Endodermal cell (in vitro differentiated cells): Measurements from ENCODE around the gene DRAM1. TPM values are rescaled to one million over a fixed set of nuclear protein-coding genes. Genes with fewer than 3 reads are reported as not detected.

ENCODE experiments used
- DNase-seq: peaks from one replicate; pipeline ENCODE4 v3.0.0-alpha.2; 2017
- H3K27ac ChIP-seq: 2 replicates; pipeline ENCODE4 v1.5.1; 2013; ENCODE audit warnings: mild to moderate bottlenecking, low read depth, low read length, moderate library complexity
- H3K27me3 ChIP-seq: 2 replicates; pipeline ENCODE4 v1.6.1; 2013; ENCODE audit warnings: mild to moderate bottlenecking, low read length, moderate library complexity; ENCODE audit not compliant: insufficient read depth, control insufficient read depth, poor library complexity, severe bottlenecking
- H3K36me3 ChIP-seq: 2 replicates; pipeline ENCODE4 v1.7.0; 2013; ENCODE audit warnings: mild to moderate bottlenecking, low read length, moderate library complexity; ENCODE audit not compliant: control insufficient read depth, insufficient read depth
- H3K4me1 ChIP-seq: one replicate; pipeline ENCODE4 v1.7.0; 2013; ENCODE audit warnings: low read length; ENCODE audit not compliant: control insufficient read depth, insufficient read depth
- H3K4me3 ChIP-seq: 2 replicates; pipeline ENCODE4 v1.5.1; 2013; ENCODE audit warnings: mild to moderate bottlenecking, low read length, moderate library complexity
- H3K9ac ChIP-seq: 2 replicates; pipeline ENCODE4 v1.6.1; 2013; ENCODE audit warnings: mild to moderate bottlenecking, low read length, moderate library complexity; ENCODE audit not compliant: poor library complexity, severe bottlenecking; ENCODE audit errors: extremely low read depth
- H3K9me3 ChIP-seq: 2 replicates; pipeline ENCODE4 v1.6.1; 2013; ENCODE audit warnings: mild to moderate bottlenecking, low read length, moderate library complexity; ENCODE audit not compliant: control insufficient read depth
- H3K27ac Mint-ChIP-seq: 2 replicates; pipeline ENCODE4 v1.8.0; 2020; ENCODE audit warnings: mixed read lengths
- H3K27me3 Mint-ChIP-seq: 2 replicates; pipeline ENCODE4 v1.8.0; 2021; ENCODE audit warnings: mild to moderate bottlenecking, mixed read lengths; ENCODE audit not compliant: insufficient read depth
- H3K36me3 Mint-ChIP-seq: 2 replicates; pipeline ENCODE4 v1.8.0; 2020; ENCODE audit warnings: low read depth, mixed read lengths
- H3K4me1 Mint-ChIP-seq: 2 replicates; pipeline ENCODE4 v1.8.0; 2020; ENCODE audit warnings: mixed read lengths
- H3K4me3 Mint-ChIP-seq: 2 replicates; pipeline ENCODE4 v1.8.0; 2020; ENCODE audit warnings: mild to moderate bottlenecking, moderate library complexity, mixed read lengths
- H3K9me3 Mint-ChIP-seq: 2 replicates; pipeline ENCODE4 v1.8.0; 2020; ENCODE audit warnings: mild to moderate bottlenecking, mixed read lengths
- CTCF ChIP-seq: fragments of 200-600 bp; sonication (generic); conservative IDR thresholded peaks from 2 replicates; pipeline ENCODE4 v1.5.0; 2021; ENCODE audit warnings: antibody characterized with exemption, mild to moderate bottlenecking
- WGBS, 2 experiments: methylation state at CpG; one replicate each; pipeline versions ENCODE4 v1.1.5 to v1.1.7; 2013; ENCODE audit warnings: missing lambda C conversion rate in 2 of 2, mixed read lengths in 1 of 2; ENCODE audit not compliant: insufficient coverage in 1 of 2, insufficient read length in 1 of 2; 5-methylcytosine and 5-hydroxymethylcytosine counted together
- total RNA-seq, 2 donors: library from RNA; stranded (reverse); fragmentation: NEBNext Ultra II Directional in 1 of 2; extraction: Animal tissue kit (Norgen Biotek cat#: 25700) in 1 of 2; gene quantifications; 2 replicates in 1 of 2; 3 replicates in 1 of 2; pipeline ENCODE4 v1.2.1, GENCODE V29; 2021

Gene DRAM1
- total RNA-seq, 2 donors from 2014 or later, result 0.91 to 1.3 TPM

- Mint-ChIP-seq H3K36me3 (no peaks in the 10 kb centered on the region), H3K9me3 (peaks cover 2% of the 10 kb centered on the region), H3K27me3 (no peaks in the 10 kb centered on the region), H3K4me3 (no peak overlapping the region), H3K27ac (no peak overlapping the region), H3K4me1 (no peaks in the 10 kb centered on the region)
- H3K27ac ChIP-seq, result no peak overlapping the region
- no peaks in the 10 kb centered on the region for H3K27me3 ChIP-seq
- no peak overlapping the region for H3K4me3 ChIP-seq
- DNase-seq, result no peak
- no peaks in the 10 kb centered on the region for H3K36me3 ChIP-seq
- H3K9ac ChIP-seq, result no peak overlapping the region
- no peaks in the 10 kb centered on the region for H3K9me3 ChIP-seq
- TF ChIP-seq CTCF, result no peak
- no peaks in the 10 kb centered on the region for H3K4me1 ChIP-seq
Measured at GRCh38 chr12:101927036-101927435, 49.7 kb downstream of the DRAM1 start.

GRCh38 chr12:101927999-101928398 lies 50.6 kb downstream of the DRAM1 start:
- Mint-ChIP-seq H3K9me3 (peaks cover 2% of the 10 kb centered on the region), H3K4me3 (no peak overlapping the region), H3K4me1 (no peaks in the 10 kb centered on the region), H3K27me3 (no peaks in the 10 kb centered on the region), H3K27ac (no peak overlapping the region), H3K36me3 (no peaks in the 10 kb centered on the region)
- Histone ChIP-seq H3K27me3 (no peaks in the 10 kb centered on the region), H3K36me3 (no peaks in the 10 kb centered on the region), H3K4me1 (no peaks in the 10 kb centered on the region), H3K4me3 (no peak overlapping the region), H3K9me3 (no peaks in the 10 kb centered on the region), H3K27ac (no peak overlapping the region), H3K9ac (no peak overlapping the region)
- TF ChIP-seq CTCF, result no peak
- WGBS, 2 experiments, result 89 to 90% methylated on average over 3 to 4 of the region's 4 CpGs
- DNase-seq, result no peak

GRCh38 chr12:101928556-101928955 lies 51.2 kb downstream of the DRAM1 start:
- no peak overlapping the region for H3K27ac ChIP-seq
- no peak for DNase-seq
- 90 to 93% methylated on average over 2 to 5 of the region's 5 CpGs for WGBS, 2 experiments
- no peaks in the 10 kb centered on the region for H3K9me3 ChIP-seq
- no peaks in the 10 kb centered on the region for H3K36me3 ChIP-seq
- Mint-ChIP-seq H3K4me1 (no peaks in the 10 kb centered on the region), H3K4me3 (no peak overlapping the region), H3K36me3 (no peaks in the 10 kb centered on the region), H3K27ac (no peak overlapping the region), H3K27me3 (no peaks in the 10 kb centered on the region), H3K9me3 (peaks cover under 1% of the 10 kb centered on the region)
- H3K4me1 ChIP-seq, result no peaks in the 10 kb centered on the region
- no peak overlapping the region for H3K9ac ChIP-seq
- no peaks in the 10 kb centered on the region for H3K27me3 ChIP-seq
- H3K4me3 ChIP-seq, result no peak overlapping the region
- no peak for TF ChIP-seq CTCF
